ENCODE measurements around the gene PDE2A. TPM values are rescaled to one million over a fixed set of nuclear protein-coding genes. Genes with fewer than 3 reads are reported as not detected.

PDE2A gene
- total and polyA plus RNA-seq, 2 donors (not counting 1 experiment from before 2014, with no cell fraction given): 0.88 to 2.9 TPM

DNA sequence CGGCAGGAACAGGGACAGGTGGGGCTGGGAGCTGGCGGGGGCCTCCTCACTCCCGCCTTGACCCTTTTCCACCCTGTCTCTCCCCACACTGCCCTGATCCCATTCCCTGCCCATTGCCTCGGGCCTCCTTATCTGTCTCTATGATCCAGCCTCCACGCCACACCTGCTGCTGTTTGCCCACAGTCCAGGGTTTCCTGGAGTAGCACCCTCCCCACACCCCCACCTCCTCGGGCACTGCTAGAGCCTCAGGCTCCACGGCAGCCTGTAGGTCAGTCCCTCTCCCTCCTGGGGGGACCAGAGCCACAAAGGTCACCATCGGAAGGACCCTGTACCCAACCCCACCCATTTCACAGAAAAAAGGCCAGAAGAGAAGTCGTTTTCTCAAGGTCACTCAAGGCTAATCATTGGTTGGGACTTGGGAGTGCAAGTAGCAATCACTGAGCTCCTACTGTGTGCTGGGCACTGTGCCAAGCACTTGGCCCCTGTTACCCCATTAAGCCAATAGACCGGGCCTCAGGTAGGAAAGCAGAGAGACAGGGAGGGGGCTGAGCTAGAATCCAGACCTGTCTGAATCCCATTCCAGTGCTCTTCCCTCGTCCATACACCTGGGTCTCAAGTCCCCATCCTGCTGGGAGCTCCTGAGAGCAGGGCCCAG, 71.8 kb downstream of the PDE2A start:
- no peak for TF ChIP-seq EZH2 (IDR thresholded peaks at IDR 0.05; ENCODE audit: borderline replicate concordance, insufficient read depth, low read depth, low read length, poor library complexity, severe bottlenecking)
- TF ChIP-seq, protein P1, sequence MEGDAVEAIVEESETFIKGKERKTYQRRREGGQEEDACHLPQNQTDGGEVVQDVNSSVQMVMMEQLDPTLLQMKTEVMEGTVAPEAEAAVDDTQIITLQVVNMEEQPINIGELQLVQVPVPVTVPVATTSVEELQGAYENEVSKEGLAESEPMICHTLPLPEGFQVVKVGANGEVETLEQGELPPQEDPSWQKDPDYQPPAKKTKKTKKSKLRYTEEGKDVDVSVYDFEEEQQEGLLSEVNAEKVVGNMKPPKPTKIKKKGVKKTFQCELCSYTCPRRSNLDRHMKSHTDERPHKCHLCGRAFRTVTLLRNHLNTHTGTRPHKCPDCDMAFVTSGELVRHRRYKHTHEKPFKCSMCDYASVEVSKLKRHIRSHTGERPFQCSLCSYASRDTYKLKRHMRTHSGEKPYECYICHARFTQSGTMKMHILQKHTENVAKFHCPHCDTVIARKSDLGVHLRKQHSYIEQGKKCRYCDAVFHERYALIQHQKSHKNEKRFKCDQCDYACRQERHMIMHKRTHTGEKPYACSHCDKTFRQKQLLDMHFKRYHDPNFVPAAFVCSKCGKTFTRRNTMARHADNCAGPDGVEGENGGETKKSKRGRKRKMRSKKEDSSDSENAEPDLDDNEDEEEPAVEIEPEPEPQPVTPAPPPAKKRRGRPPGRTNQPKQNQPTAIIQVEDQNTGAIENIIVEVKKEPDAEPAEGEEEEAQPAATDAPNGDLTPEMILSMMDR (IDR thresholded peaks at IDR 0.05): no peak
- Histone ChIP-seq H3K4me1 (ENCODE audit: control insufficient read depth in 2 of 2, insufficient read depth in 2 of 2, low read length in 2 of 2) (no peaks in the 10 kb centered on the region), H3K79me2 (ENCODE audit: control insufficient read depth, insufficient read depth, low read length) (no peaks in the 10 kb centered on the region), H3K27ac (ENCODE audit: low read length in 2 of 2) (no peak overlapping the region), H3K36me3 (replicated peaks in 1 of 2; ENCODE audit: control extremely low read depth in 1 of 2, control insufficient read depth in 1 of 2, extremely low read depth in 1 of 2, insufficient read depth in 2 of 2, low read length in 1 of 2) (no peaks in the 10 kb centered on the region), H2AFZ (ENCODE audit: insufficient read depth, low read depth, low read length, poor library complexity, severe bottlenecking) (no peak overlapping the region), H4K20me1 (ENCODE audit: control insufficient read depth, insufficient read depth, low read length, poor library complexity, severe bottlenecking) (no peaks in the 10 kb centered on the region), H3K9me3 (ENCODE audit: control extremely low read depth in 1 of 3, control insufficient read depth in 2 of 3, insufficient read depth in 1 of 3, low read length in 2 of 3) (no peaks in the 10 kb centered on the region), H3K4me2 (replicated peaks; ENCODE audit: low read depth, low read length, poor library complexity, severe bottlenecking) (no peak overlapping the region), H3K27me3 (replicated peaks in 1 of 4; ENCODE audit: control extremely low read depth in 1 of 4, control insufficient read depth in 3 of 4, insufficient read depth in 4 of 4, low read length in 3 of 4) (peaks cover 0 to 39% (median 2%) of the 10 kb centered on the region in 4 experiments), H3K4me3 (ENCODE audit: control extremely low read depth in 1 of 5, extremely low read depth in 1 of 5, insufficient read depth in 1 of 5, low read depth in 2 of 5, low read length in 4 of 5) (no peak overlapping the region), H3K9ac (ENCODE audit: low read length) (no peak overlapping the region)
- 88% methylated on average over 8 of the region's 11 CpGs for WGBS (ENCODE audit: insufficient coverage)
- ChIA-PET POLR2A (no interaction called here), CTCF (interaction anchor here (1.3 to 2.2 kb wide), 2 partner anchors 16 to 81 kb away, joined by 4 to 9 read pairs; no protein-coding TSS in a partner anchor)
- H3K4me1 Mint-ChIP-seq: peaks cover 2% of the 10 kb centered on the region
- intact Hi-C loops (cut with micrococcal nuclease): no loop called here
- ATAC-seq (ENCODE audit: low read depth): no peak
- no peak overlapping the region for H3K4me3 Mint-ChIP-seq
- DNase-seq: no peak
- H3K27ac Mint-ChIP-seq: no peak overlapping the region
- no peaks in the 10 kb centered on the region for H3K9me3 Mint-ChIP-seq (ENCODE audit: insufficient read depth)
- peaks cover 49% of the 10 kb centered on the region for H3K27me3 Mint-ChIP-seq

- Mint-ChIP-seq H3K9me3 (ENCODE audit: insufficient read depth) (no peaks in the 10 kb centered on the region), H3K4me3 (no peak overlapping the region), H3K4me1 (no peaks in the 10 kb centered on the region), H3K27me3 (peaks cover 39% of the 10 kb centered on the region), H3K27ac (no peak overlapping the region)
- no peaks in the 10 kb centered on the region for H3K36me3 ChIP-seq (replicated peaks in 1 of 2; ENCODE audit: control extremely low read depth in 1 of 2, control insufficient read depth in 1 of 2, extremely low read depth in 1 of 2, insufficient read depth in 2 of 2, low read length in 1 of 2)
- no peaks in the 10 kb centered on the region for H4K20me1 ChIP-seq (ENCODE audit: control insufficient read depth, insufficient read depth, low read length, poor library complexity, severe bottlenecking)
- no peak overlapping the region for H3K9ac ChIP-seq (ENCODE audit: low read length)
- H3K27ac ChIP-seq (ENCODE audit: low read length in 2 of 2): no peak overlapping the region
- WGBS (ENCODE audit: insufficient coverage): 85% methylated on average over 9 of the region's 9 CpGs
- H3K79me2 ChIP-seq (ENCODE audit: control insufficient read depth, insufficient read depth, low read length): no peaks in the 10 kb centered on the region
- TF ChIP-seq, protein P1 (IDR thresholded peaks at IDR 0.05): no peak
- TF ChIP-seq EZH2 (IDR thresholded peaks at IDR 0.05; ENCODE audit: borderline replicate concordance, insufficient read depth, low read depth, low read length, poor library complexity, severe bottlenecking): no peak
- no peak overlapping the region for H3K4me3 ChIP-seq (ENCODE audit: control extremely low read depth in 1 of 5, extremely low read depth in 1 of 5, insufficient read depth in 1 of 5, low read depth in 2 of 5, low read length in 4 of 5)
- ChIA-PET POLR2A (no interaction called here), CTCF (no interaction called here)
- H3K27me3 ChIP-seq (replicated peaks in 1 of 4; ENCODE audit: control extremely low read depth in 1 of 4, control insufficient read depth in 3 of 4, insufficient read depth in 4 of 4, low read length in 3 of 4): peaks cover 0 to 28% (median 0%) of the 10 kb centered on the region in 4 experiments
- intact Hi-C loops (cut with micrococcal nuclease): no loop called here
- no peaks in the 10 kb centered on the region for H3K9me3 ChIP-seq (ENCODE audit: control extremely low read depth in 1 of 3, control insufficient read depth in 2 of 3, insufficient read depth in 1 of 3, low read length in 2 of 3)
- ATAC-seq (ENCODE audit: low read depth): no peak
- no peaks in the 10 kb centered on the region for H3K4me1 ChIP-seq (ENCODE audit: control insufficient read depth in 2 of 2, insufficient read depth in 2 of 2, low read length in 2 of 2)
- H3K4me2 ChIP-seq (replicated peaks; ENCODE audit: low read depth, low read length, poor library complexity, severe bottlenecking): no peak overlapping the region
- DNase-seq: no peak
- H2AFZ ChIP-seq (ENCODE audit: insufficient read depth, low read depth, low read length, poor library complexity, severe bottlenecking): no peak overlapping the region
Measured at GRCh38 chr11:72600557-72600956, 73.7 kb downstream of the PDE2A start.

Measured in B cell (primary cell).